HG02973 (cell line): ENCODE results near the gene CACHD1.

ENCODE experiments used
- ATAC-seq: cut with Tn5 transposase; IDR thresholded peaks from one replicate; pipeline ENCODE4 v1.9.1; 2021; ENCODE audit warnings: moderate library complexity; ENCODE audit not compliant: unreplicated experiment

Gene CACHD1

DNA sequence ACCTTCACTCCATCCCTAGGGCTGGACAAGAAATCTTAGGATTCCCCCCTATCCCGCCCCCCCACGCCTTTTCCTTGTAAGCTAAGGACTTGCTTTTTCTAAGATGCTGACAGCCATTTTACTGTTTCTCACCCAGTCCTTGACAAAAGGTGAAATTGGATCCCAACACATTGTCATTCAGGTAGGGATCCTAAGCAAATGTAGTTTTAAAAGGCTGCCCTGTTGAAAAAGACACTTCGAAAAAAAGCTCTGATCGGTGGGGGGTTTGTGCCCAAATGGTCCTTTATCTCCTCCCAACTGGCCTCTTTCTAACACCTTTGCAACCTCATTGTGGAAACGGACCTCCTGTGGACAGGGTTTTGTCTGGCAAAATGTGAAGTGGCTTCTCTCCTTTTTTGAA lies 2.9 kb downstream of the CACHD1 start:
- ATAC-seq = no peak

DNA sequence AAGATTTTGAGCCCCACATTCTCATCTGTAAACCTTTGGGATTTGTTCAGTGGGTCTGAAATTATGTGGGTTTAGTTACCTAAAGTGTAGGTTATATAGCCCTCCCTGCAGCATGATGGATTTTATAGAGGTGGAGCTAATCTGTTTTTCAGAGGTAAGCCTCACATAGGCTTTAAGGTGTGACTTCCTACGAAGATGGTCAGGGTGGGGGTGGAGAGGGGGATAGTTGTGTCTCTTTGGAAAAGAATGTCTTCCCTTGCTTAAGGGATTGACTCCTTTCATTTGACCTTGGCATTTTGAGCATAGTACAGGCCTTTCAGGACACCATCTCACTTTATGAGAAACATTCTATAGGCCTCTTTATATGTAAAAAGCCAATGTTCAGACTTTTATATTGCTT lies 3.4 kb downstream of the CACHD1 start:
- no peak for ATAC-seq

DNA sequence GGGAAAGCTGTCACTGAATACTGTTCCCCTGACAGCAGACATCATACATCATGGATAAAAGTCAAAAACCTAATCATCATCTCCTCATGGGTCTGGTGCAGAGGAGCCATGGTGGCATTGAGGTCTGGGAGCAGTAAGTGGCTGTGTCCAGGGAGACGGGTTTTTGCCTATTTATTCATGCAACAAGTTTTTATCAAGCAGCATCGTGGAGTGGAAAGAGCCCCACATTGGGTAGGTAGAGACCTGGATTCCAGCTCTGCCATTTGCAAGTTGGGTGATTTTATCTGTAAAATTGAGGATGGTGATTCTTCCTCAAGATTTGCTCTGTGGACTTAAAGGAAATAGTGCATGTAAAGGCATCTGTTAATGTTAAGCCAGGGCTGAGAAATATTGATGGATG lies 4.2 kb downstream of the CACHD1 start:
- no peak for ATAC-seq

DNA sequence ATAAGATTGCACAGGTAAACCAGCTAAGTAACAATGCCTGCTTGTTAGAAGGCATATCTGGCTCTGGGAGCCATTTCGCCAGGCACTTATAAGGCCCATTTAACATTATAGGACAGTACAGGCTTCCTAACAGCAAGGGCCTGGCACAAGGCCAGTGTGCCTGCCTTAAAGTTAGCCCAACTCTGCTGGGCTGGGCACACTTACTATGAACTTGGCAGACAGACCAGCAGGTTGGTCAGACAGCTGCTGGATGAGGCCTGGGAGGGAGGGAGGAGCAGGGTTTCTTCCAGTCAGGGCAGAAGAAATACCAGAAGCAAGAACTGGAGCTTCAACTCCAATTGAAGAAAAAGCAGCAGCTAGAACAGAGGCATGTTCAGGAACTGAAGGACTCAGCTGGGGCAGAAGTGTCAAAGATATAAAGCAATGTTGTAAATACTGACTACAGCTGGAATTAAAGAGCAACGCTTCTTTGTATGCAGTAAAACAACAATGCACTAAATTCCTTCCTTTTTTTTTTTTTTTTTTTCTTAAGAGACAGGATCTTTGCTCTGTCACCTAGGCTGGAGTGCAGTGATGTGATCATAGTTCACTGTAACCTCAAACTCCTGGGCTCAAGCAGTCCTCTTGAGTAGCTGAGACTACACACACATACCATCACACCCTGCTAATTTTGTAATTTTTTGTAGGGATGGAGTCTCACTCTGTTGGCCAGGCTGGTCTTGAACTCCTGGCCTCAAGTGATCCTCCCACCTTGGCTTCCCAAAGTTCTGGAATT lies 4.9 kb downstream of the CACHD1 start:
- no peak for ATAC-seq

DNA sequence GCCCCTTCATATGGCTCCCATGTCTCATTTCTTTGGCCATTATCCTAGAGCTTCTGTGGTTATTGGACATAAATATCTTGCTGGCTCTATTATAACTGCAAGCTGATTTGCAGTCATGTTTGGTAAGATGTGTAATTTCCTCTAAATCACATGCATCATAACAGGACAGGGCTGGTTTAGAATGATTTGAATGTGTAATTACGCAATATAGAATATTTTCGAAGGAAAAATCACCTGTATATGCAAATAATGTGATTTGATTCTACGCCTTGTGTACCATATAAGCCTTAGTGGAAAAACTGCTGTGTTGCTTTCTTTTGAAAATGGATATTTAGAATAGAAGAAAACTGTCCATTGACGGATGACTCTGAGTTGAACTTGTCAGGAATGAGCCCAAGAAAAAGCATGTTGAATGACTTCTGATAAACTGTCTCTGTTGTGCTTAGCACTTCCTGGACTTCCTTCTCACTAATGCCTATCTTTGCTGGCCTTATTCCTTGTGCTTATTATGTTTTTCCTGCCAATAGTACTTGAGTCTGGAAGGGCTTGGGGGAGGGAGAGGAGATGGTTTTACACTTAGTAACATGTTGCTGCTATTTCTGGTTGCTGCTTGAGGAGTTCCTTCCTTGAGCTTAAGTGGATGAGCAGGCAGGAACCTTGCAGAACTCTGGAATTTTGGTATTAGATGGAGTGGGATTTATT lies 6.5 kb downstream of the CACHD1 start:
- ATAC-seq = no peak

DNA sequence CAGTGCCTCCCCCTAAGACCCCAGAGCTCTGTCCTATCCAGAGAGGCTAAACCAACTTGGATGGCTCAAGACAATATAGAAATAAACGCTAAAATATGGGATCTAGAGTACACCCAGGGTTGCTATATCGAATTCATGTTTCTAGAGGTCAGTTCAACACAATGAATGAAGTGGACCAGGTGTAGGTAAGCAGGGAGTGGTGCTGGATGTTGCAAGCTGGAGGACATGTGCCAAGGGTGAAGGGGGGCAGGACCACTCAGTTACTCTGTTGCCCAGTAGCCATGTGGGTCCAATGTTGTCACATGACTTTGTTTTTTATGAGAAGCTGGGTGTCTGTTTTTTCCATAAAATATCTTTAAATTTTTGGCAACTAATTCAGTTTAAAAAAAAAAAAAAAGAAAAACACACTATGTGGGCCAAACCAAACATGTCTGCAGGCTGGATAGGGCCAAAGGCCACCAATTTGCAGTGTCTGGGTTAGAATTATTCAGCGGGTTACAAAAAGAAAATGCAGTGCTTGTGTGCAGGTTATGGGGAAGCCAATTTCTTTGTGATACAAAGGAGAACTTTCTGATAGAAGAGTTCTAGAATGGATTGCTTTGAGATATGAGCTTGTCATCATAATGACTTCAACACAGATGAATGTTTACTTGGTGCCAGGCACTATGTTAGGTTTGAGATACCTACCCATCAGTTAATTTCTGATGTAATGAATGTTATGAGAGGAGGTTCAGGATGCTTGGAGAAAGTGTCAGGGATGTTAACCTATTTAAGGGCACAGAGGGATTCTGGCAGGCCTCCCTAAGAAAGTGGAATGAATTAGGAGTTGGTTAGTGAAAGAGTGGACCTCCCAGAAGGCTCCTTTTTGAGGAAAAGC lies 8.9 kb downstream of the CACHD1 start:
- ATAC-seq = no peak

DNA sequence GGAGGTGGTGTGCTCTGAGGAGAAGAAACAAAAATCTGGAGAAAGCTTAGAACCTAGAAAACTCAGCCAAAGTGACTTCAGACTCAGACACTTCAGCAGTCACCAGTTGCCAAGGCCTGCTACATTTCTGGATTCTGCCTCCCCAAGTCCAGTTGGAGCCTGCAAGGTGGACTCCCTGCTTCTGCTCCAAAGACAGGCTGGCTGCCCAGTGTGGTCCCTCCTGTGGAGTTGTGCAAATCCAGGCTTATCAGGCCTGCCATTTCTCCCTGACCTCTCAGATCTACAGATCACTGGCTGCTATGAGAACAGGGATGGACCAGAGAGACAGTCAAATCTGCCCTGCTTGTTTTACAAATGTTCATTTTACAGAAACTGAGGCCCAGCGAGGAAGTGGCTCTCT lies 9.9 kb downstream of the CACHD1 start:
- ATAC-seq = no peak

DNA sequence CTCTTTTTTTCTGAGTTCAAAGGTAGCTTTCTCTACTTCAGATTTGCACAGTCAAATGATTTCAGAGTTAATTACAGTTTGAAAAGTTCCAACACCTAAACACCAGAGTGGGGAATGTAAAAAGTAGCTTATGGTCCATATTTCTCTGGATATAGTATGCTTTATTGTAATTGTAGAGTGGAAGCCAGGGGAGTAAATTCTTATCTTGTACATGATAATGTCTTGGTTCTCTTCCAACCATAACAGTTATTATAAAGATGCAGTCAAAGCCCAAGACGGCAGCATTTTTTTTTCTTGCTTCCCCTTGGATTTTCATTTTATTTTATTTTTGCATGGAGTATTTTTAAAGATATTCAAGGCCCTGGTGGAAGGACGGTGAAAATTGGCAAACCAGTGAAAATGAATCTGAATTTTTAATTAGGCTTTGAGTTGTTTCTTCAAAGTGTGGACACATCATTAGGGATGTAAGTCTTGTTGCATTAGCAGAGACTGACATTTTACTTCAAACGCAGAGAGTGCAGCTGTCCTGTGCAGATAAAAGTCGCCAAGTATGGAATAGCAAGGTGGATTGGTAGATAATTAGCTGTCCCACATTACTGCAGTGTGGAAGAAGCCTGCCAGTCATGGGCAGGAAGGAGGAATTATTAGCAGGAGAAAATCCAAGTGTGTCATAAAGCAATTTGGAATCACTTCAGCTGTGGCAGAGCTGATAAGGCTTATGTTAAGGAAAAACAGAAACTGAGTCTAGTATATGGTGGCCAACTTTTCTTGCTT lies 11.3 kb downstream of the CACHD1 start:
- no peak for ATAC-seq

DNA sequence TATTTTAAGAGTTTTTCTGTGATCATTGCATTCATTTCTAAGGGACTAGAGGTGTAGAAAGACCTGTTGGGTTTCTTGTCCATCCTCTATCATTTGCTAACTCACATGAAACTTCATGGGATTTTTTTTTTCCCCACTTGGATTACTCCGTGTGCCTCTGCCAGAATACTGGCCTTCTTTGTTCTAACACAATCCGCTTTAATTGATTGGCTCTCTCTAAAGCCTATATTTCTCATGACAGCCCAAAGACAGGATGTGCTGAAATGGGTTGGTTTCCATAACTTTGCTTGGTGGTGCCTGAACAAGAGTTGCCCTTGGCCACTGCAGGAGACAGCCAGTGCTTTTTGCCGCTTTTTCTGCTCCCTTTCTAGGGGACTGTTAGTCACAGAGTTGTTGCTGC lies 12.2 kb downstream of the CACHD1 start:
- ATAC-seq = no peak

DNA sequence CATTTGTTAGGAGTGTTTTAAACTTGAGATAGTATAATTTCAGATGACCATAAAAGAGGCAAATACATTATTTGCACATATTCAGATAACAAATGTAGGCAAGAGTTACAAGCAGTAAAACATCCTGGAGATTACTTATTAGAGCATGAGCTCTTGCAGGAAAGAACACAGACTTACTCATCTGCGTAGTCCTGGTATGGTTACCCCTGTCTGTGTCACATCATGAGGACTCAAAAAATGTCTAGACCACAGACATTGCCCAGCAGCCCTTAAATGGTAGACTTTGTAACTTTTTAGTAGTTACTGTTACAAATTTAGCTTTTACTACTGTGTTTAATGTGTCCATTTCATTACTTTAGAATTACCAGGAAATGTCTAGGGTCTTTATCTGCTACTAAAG lies 12.8 kb downstream of the CACHD1 start:
- ATAC-seq = no peak

DNA sequence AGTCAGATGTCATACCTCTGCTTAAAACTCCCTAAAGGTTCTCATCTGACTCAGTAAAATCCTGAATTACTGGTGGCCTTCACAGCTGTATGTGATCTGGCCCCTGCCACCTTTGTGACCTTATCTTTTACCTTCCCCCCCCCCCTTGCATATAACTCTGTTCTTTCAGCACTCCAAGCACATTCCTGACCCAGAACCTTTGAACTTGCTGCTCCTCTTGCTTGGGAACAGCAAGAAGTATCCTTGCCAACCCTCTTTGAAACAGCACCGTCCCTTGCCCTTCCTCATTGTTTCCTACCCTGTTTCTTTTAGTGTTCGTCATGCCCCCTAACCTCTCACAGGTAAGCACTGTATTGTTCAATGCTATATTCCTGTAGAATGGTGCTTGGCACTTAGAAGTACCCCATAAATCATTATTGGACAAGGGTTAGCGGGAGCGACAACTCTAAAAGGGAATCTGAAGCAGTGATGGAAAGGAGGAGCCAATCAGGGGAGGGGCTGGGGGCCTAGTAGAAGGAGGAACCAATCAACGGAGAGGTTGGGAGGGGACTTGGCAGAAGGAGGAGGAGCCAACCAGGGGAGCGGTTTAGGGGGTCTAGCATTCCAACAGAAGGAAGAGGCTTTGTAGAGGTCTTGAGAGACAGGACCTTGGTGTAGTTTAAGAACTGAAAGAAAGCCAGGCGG lies 13.9 kb downstream of the CACHD1 start:
- ATAC-seq = no peak

DNA sequence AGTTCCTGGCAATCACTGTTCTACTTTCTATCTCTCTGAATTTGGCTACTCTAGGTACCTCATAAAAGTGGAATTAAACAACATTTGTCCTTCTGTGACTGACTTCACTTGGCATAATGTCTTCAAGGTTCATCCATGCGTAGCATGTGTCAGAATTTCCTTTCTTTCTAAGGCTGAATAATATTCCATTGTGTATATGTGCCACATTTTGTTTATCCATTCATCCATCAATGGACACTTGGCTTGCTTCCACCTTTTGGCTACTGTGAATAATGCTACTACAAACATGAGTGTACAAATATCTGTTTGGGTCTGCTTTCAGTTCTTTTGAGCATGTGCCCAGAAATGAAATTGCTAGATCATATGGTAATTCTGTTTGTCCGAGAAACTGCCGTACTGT lies 14.7 kb downstream of the CACHD1 start:
- ATAC-seq = no peak

DNA sequence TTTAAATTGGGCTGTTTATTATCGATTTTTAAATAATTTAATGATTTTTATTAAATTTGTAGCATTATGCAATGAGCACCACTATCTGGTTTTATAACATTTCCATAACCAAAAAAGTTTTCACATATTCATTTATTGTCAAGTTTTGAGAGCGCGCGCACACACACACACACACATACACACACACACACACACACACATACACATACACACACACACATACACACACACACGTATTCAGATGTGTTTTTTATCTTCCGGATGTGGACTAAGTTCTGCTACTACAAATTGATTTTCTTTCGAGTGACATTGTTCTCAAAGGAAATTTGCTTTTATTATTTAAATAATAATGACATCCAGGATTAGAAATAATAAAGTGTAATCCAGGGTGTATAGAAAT lies 16.3 kb downstream of the CACHD1 start:
- ATAC-seq = no peak

DNA sequence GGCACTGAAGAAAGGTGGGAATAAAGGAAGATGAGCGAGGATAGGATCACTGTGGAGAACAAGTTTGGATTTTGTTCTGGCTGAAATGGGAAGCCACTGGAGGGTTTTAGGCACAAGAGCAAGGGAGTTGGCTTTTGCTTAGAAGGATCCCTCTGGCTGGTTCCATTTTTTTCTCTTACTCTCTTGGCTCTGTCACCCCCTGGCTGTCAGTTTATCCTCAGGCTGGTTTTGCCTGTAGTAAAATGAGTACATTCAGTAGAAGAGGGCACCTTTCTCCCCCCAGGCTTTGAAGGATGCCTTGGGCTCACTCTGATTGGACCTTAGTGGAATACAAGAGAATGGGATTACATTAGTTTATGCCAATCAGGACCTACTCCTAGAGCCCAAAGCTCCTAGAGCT lies 17.1 kb downstream of the CACHD1 start:
- no peak for ATAC-seq

DNA sequence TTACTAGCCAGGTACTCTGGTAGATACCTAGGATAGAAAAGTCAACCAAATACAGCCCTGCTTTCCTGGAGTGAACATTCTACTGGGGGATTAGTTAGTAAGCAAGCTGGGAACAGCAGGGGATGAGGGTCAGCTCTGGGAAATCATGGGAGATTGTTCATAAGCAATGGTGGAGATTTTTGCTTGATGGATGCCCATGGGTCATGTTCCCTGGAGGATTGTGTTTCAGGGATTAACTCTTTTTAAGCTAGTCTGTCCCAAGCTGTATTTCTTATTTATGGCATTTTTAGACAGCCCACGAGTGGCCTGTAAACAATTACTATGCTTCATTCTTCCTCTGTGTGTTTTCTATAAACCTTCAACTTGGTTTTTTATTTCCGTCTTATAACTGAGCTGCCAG lies 18.9 kb downstream of the CACHD1 start:
- ATAC-seq = no peak

DNA sequence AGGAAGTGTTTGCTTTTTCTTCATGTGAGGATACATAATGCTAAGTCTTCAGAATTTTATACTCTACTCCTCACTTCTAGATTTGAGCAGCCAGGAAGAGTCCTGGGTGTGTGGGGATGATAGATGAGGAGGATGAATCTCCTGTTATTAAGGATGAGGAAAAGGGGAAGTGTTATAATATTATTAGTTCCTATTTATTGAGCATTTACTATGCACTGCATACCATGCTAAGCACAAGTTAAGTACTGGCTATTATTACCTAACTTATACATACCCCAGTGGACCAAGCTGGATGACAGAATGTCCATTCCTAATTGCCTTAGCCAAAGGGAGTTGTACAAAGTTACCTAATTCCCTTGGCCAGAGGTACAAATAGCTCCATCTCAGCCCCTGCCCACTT lies 19.8 kb downstream of the CACHD1 start:
- no peak for ATAC-seq

DNA sequence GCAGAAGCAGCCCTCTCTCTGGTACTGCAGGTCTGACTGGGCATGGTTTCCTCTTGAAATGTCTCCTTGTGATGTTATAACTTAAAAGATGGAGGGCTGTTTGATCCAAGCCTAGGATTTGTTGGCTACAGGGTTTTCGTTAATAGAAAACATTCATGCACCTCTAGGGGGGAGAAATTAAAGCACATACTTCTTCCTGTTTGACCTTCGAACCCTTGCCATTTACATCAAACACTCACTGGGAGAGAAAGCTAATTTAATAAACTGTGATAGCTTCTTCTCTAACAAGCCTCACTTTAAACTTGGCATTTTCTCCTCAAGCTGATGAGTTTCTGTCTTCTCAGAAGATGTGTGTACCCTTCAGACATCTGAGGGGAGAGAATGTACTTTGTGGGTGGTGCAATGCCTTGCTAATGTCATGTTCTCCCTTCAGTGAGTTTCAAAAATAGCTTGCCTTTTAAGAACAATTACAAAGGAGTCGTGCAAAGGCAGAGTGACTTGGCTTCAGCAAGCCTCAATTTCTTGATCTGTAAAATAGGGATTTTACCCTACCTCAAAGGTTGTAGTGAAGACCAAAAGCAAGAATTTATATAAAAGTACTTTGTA lies 20.4 kb downstream of the CACHD1 start:
- no peak for ATAC-seq

DNA sequence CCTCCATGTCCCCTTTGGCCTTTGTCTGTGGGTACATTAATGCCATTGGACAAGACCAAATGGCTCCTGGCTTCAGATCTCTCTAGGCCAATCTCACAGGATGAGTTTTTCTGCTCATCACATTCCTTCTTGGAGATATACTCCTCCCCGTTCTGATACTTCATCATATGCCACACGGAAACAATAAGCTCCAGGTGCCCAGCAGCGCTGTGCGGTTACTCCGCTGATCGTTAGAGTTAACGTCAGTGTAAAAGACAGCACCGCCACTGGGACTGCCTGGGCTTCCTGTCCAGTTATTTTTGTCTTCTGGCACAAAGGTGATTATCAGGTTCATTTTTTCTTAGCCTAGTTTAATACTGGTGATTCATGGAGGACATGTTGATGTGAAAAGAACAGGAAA lies 22.5 kb downstream of the CACHD1 start:
- no peak for ATAC-seq

DNA sequence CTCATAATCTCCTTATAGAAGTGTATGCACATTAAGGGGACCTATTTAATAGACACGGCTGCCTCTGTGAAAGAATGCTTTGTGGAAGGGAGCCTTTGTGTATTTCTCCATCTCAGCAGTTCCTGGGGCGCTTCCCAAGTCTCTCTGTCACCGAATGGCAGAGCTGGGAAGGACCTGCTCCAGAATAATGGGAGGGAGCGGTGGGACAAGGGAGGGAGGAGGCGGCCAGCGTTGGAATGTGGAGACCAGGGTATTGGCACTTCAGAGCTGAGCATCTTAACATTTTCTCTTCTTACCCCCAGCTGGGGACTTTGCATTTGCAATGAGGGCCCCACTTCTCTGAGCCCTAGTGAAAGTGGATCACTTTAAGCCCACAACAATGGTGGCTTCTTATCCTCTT lies 23.9 kb downstream of the CACHD1 start:
- ATAC-seq = no peak

DNA sequence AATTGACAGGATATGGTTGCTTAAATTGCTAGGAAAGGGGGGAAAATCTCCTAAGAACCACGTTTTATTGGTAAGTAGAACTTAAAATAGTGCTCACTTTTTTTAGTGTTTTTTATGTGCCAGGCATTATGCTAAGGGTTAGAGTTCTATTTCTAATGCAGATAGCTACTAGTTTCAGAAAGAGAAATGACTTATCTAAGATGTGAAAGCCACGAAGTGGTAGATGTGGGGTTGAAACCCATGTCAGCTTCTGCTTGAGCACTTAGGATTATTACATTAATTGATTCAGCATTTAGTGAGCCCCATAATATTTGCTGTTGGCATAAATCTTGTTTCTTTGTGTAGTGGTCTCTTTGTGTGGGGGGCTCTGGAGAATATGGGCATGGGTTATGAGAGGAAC lies 24.7 kb downstream of the CACHD1 start:
- no peak for ATAC-seq
